Islet of Langerhans (tissue), 1 donor: ENCODE measurements around the gene BHMT.

ENCODE experiments used
- FAIRE-seq: peaks from one replicate; lab custom pipeline; 2011; peaks lifted over from hg19 to GRCh38; lab: Jason Lieb, UNC

Gene BHMT

GRCh38 chr5:79111387-79111959 lies at the start of gene BHMT:
Gene BHMT, plus strand, starts transcription at chr5:79111809. Its CDS starts 77 bp downstream, at chr5:79111886.
- FAIRE-seq: no peak

GRCh38 chr5:79062436-79062835 lies 49.2 kb upstream of the BHMT start:
- no peak for FAIRE-seq

GRCh38 chr5:79069488-79070349 lies 41.9 kb upstream of the BHMT start, which contains the start of the genes BHMT2 and DMGDH:
Gene BHMT2, plus strand, starts transcription at chr5:79069767. Its CDS starts 16 bp downstream, at chr5:79069783.
Gene DMGDH, minus strand, starts transcription at chr5:79069674. Its CDS starts 54 bp downstream, at chr5:79069620.
- FAIRE-seq: no peak

- no peak for FAIRE-seq
Observed at GRCh38 chr5:79070350-79070667, 41.3 kb upstream of the BHMT start.

- FAIRE-seq: no peak
Observed at GRCh38 chr5:79074641-79075040, 37.0 kb upstream of the BHMT start.

GRCh38 chr5:79075646-79076426 lies 35.8 kb upstream of the BHMT start:
- no peak for FAIRE-seq

GRCh38 chr5:79076819-79077218 lies 34.8 kb upstream of the BHMT start:
- no peak for FAIRE-seq

- no peak for FAIRE-seq
Observed at GRCh38 chr5:79077680-79078365, 33.8 kb upstream of the BHMT start.

GRCh38 chr5:79080804-79081203 lies 30.8 kb upstream of the BHMT start:
- no peak for FAIRE-seq

- FAIRE-seq: no peak
Observed at GRCh38 chr5:79081779-79082178, 29.8 kb upstream of the BHMT start.

- no peak for FAIRE-seq
Observed at GRCh38 chr5:79086116-79086515, 25.5 kb upstream of the BHMT start.

GRCh38 chr5:79088507-79088906 lies 23.1 kb upstream of the BHMT start:
- no peak for FAIRE-seq

- no peak for FAIRE-seq
Observed at GRCh38 chr5:79091064-79091463, 20.5 kb upstream of the BHMT start.

GRCh38 chr5:79093762-79094161 lies 17.8 kb upstream of the BHMT start:
- no peak for FAIRE-seq

GRCh38 chr5:79105868-79106267 lies 5.7 kb upstream of the BHMT start:
- no peak for FAIRE-seq

GRCh38 chr5:79107020-79107796 lies 4.4 kb upstream of the BHMT start:
- no peak for FAIRE-seq

GRCh38 chr5:79108086-79108485 lies 3.5 kb upstream of the BHMT start:
- no peak for FAIRE-seq

- no peak for FAIRE-seq
Observed at GRCh38 chr5:79108792-79109191, 2.8 kb upstream of the BHMT start.

- FAIRE-seq: no peak
Observed at GRCh38 chr5:79109527-79110492, 1.8 kb upstream of the BHMT start.

GRCh38 chr5:79111960-79112702 lies 522 bp downstream of the BHMT start:
- no peak for FAIRE-seq
